Sigmoid colon (tissue), 7 donors: ENCODE data around the gene COL2A1. TPM values are rescaled to one million over a fixed set of nuclear protein-coding genes. Genes with fewer than 3 reads are reported as not detected.

Source experiments
- DNase-seq: peaks from one replicate; pipeline ENCODE4 v3.0.0-alpha.2; 2019
- H3K27ac ChIP-seq, 4 donors: fragments of 200-600 bp; sonication (generic); one replicate each; pipeline ENCODE4 v1.5.1; 2016 to 2019; ENCODE audit warnings: mild to moderate bottlenecking in 1 of 4
- H3K27me3 ChIP-seq, 3 donors: fragments of 200-600 bp; sonication (generic); one replicate each; pipeline ENCODE4 v1.5.1; 2019; ENCODE audit warnings: mild to moderate bottlenecking in 1 of 3
- H3K36me3 ChIP-seq, 4 donors: fragments of 200-600 bp; sonication (generic); one replicate each; pipeline ENCODE4 v1.5.1; 2016 to 2019
- H3K4me1 ChIP-seq, 4 donors: fragments of 200-600 bp; sonication (generic); one replicate each; pipeline ENCODE4 v1.5.1; 2017 to 2019
- H3K4me3 ChIP-seq, 4 donors: fragments of 200-600 bp; sonication (generic); one replicate each; pipeline ENCODE4 v1.5.1; 2017 to 2019; ENCODE audit warnings: mild to moderate bottlenecking in 2 of 4, moderate library complexity in 1 of 4
- H3K9me3 ChIP-seq, 4 donors: fragments of 200-600 bp in 3 of 4; sonication (generic) in 3 of 4; one replicate each; pipeline versions ENCODE4 v1.5.1 to v1.6.1; 2013 to 2019
- EP300 ChIP-seq, 4 donors: sonication (generic); formaldehyde crosslinking; IDR thresholded peaks; one replicate each; pipeline ENCODE4 v1.6.1; 2017; ENCODE audit warnings: antibody characterized with exemption in 4 of 4
- POLR2A ChIP-seq, 2 donors: fragments of 450-650 bp; IDR thresholded peaks; one replicate each; pipeline ENCODE4 v1.6.1; 2016; ENCODE audit warnings: antibody characterized with exemption in 2 of 2, mild to moderate bottlenecking in 2 of 2, moderate library complexity in 2 of 2
- POLR2AphosphoS5 ChIP-seq, 4 donors: sonication (generic); formaldehyde crosslinking; IDR thresholded peaks; one replicate each; pipeline ENCODE4 v1.6.1; 2017; ENCODE audit warnings: antibody characterized with exemption in 4 of 4
- WGBS, 2 donors: extraction: QIAGEN DNeasy Blood & Tissue Kit; methylation state at CpG; one replicate each; pipeline ENCODE4 v1.1.7; 2013; 5-methylcytosine and 5-hydroxymethylcytosine counted together
- intact Hi-C: fragments of 100-400 bp; cut with DNase I; formaldehyde crosslinking; loops from one replicate; pipeline ENCODE4 v1.15.1; 2023
- polyA plus RNA-seq, 3 donors: library from polyadenylated mRNA; stranded (reverse); fragments of 200-250 nt; gene quantifications; one replicate each; pipeline ENCODE4 v1.2.3, GENCODE V29; 2013
- total RNA-seq, 4 donors: library from RNA; depleted of rRNA; stranded (reverse); fragments of >200 nt; gene quantifications; one replicate each; pipeline ENCODE4 v1.1.0, GENCODE V29; 2016
- TF ChIP-seq, protein P1 (sequence below), 4 experiments: fragments of 450-650 bp in 3 of 4; fragments of 200-600 bp in 1 of 4; IDR thresholded peaks; one replicate each; pipeline ENCODE4 v1.5.1; 2016 to 2019; ENCODE audit warnings: antibody characterized with exemption in 4 of 4, mild to moderate bottlenecking in 3 of 4, moderate library complexity in 2 of 4
- donor health status: healthy with polysubstance abuse.
- donor health status: Bipolar disorder and iron deficiency.
- donor health status: healthy.

COL2A1 gene
- total and polyA plus RNA-seq, 7 donors = 0.17 to 0.60 TPM; not detected in 5

GRCh38 chr12:47995981-47996401 lies 8.3 kb downstream of the COL2A1 start:
- intact Hi-C loops = no loop called here
- H3K36me3 ChIP-seq = no peaks in the 10 kb centered on the region
- TF ChIP-seq, protein P1, sequence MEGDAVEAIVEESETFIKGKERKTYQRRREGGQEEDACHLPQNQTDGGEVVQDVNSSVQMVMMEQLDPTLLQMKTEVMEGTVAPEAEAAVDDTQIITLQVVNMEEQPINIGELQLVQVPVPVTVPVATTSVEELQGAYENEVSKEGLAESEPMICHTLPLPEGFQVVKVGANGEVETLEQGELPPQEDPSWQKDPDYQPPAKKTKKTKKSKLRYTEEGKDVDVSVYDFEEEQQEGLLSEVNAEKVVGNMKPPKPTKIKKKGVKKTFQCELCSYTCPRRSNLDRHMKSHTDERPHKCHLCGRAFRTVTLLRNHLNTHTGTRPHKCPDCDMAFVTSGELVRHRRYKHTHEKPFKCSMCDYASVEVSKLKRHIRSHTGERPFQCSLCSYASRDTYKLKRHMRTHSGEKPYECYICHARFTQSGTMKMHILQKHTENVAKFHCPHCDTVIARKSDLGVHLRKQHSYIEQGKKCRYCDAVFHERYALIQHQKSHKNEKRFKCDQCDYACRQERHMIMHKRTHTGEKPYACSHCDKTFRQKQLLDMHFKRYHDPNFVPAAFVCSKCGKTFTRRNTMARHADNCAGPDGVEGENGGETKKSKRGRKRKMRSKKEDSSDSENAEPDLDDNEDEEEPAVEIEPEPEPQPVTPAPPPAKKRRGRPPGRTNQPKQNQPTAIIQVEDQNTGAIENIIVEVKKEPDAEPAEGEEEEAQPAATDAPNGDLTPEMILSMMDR (IDR thresholded peaks at IDR 0.05) = no peak
- no peak for TF ChIP-seq EP300 (IDR thresholded peaks at IDR 0.05)
- no peak for TF ChIP-seq POLR2AphosphoS5 (IDR thresholded peaks at IDR 0.05)
- TF ChIP-seq POLR2A (IDR thresholded peaks at IDR 0.05) = no peak
- H3K4me3 ChIP-seq = no peak overlapping the region
- H3K27ac ChIP-seq = no peak overlapping the region
- DNase-seq = no peak
- H3K4me1 ChIP-seq = peaks cover 0 to 11% (median 6%) of the 10 kb centered on the region in 4 donors
- peaks cover 0 to 40% (median 4%) of the 10 kb centered on the region in 3 donors for H3K27me3 ChIP-seq
- WGBS, 2 donors = 40 to 69% methylated on average over 4 of the region's 4 CpGs
- no peaks in the 10 kb centered on the region for H3K9me3 ChIP-seq

DNA sequence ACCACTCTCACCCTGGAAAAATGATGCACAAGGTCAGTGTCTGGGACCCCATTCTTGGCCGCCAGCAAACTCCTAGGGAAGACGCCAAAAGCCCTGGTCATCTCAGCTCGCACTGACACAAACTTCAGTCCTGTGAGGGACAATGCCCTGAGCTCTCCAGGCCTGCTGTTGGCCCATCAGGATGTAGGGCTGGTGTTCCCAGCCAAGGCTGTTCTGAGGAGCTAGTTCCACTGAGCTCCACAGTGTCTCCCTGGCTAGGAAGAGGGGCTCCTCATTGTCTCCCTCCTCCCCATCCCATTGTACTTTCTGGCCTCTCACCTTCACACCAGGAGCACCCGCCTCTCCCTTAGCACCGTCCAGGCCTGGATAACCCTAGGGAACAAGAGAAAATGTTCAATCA lies 10.8 kb downstream of the COL2A1 start:
- intact Hi-C loops = no loop called here
- peaks cover 0 to 7% (median 3%) of the 10 kb centered on the region in 4 donors for H3K4me1 ChIP-seq
- no peaks in the 10 kb centered on the region for H3K9me3 ChIP-seq
- no peak overlapping the region for H3K27ac ChIP-seq
- H3K27me3 ChIP-seq = peaks cover 0 to 17% (median 0%) of the 10 kb centered on the region in 3 donors
- no peaks in the 10 kb centered on the region for H3K36me3 ChIP-seq
- DNase-seq = peak; percentile 45
- TF ChIP-seq, protein P1 (IDR thresholded peaks at IDR 0.05) = no peak
- TF ChIP-seq EP300 (IDR thresholded peaks at IDR 0.05) (no peak), POLR2A (IDR thresholded peaks at IDR 0.05) (no peak), POLR2AphosphoS5 (IDR thresholded peaks at IDR 0.05) (no peak)
- 94 to 95% methylated on average over 5 of the region's 5 CpGs for WGBS, 2 donors
- no peak overlapping the region for H3K4me3 ChIP-seq

DNA sequence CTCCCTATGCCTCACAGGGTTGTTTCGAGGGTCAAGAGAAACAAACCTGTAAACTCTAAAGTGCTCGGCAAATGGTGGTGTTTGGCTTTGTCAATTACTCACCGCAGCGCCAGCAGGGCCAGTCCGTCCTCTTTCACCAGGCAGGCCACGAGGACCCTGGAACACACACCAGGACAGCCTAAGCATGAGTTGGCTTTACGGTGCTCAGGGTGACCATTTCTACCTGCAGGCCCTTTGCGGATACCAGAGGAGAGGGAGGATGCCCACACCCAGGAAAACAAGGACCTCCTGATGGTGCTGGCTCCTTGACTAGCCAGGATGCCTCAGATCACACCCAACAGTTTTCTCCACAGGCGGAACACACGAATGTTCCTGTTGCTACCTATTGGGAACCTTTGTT lies 11.5 kb downstream of the COL2A1 start:
- H3K27ac ChIP-seq = no peak overlapping the region
- intact Hi-C loops = no loop called here
- peaks cover 0 to 7% (median 3%) of the 10 kb centered on the region in 4 donors for H3K4me1 ChIP-seq
- H3K9me3 ChIP-seq = no peaks in the 10 kb centered on the region
- 96% methylated on average over 10 of the region's 10 CpGs for WGBS, 2 donors
- no peak overlapping the region for H3K4me3 ChIP-seq
- TF ChIP-seq POLR2A (IDR thresholded peaks at IDR 0.05) = no peak
- TF ChIP-seq, protein P1 (IDR thresholded peaks at IDR 0.05) = no peak
- TF ChIP-seq POLR2AphosphoS5 (IDR thresholded peaks at IDR 0.05) = no peak
- TF ChIP-seq EP300 (IDR thresholded peaks at IDR 0.05) = no peak
- H3K36me3 ChIP-seq = no peaks in the 10 kb centered on the region
- H3K27me3 ChIP-seq = peaks cover 0 to 10% (median 0%) of the 10 kb centered on the region in 3 donors
- DNase-seq = peak; percentile 33

GRCh38 chr12:47991106-47992061 lies 12.9 kb downstream of the COL2A1 start:
- H3K4me1 ChIP-seq = peaks cover 0 to 6% (median 3%) of the 10 kb centered on the region in 4 donors
- peaks cover 0 to 4% (median 0%) of the 10 kb centered on the region in 3 donors for H3K27me3 ChIP-seq
- no peak overlapping the region for H3K27ac ChIP-seq
- H3K9me3 ChIP-seq = no peaks in the 10 kb centered on the region
- H3K4me3 ChIP-seq = no peak overlapping the region
- intact Hi-C loops = no loop called here
- DNase-seq = peak; percentile 56
- no peaks in the 10 kb centered on the region for H3K36me3 ChIP-seq
- WGBS, 2 donors = 80 to 85% methylated on average over 13 of the region's 13 CpGs
- TF ChIP-seq EP300 (IDR thresholded peaks at IDR 0.05) (no peak), POLR2A (IDR thresholded peaks at IDR 0.05) (no peak), POLR2AphosphoS5 (IDR thresholded peaks at IDR 0.05) (no peak)
- TF ChIP-seq, protein P1 (IDR thresholded peaks at IDR 0.05) = no peak
